Measurements from ENCODE around the gene TWSG1. TPM values are rescaled to one million over a fixed set of nuclear protein-coding genes. Genes with fewer than 3 reads are reported as not detected.
"Not testable (repeated sequence)": the region's sequence is repeated elsewhere in the genome, so short reads cannot be mapped to it uniquely, and the experiment has no call there.

TWSG1 gene
- total RNA-seq, 6 donors from 2014 or later, result 7.3 to 37.0 (median 29.4) TPM

GRCh38 chr18:9422816-9423519 is 88.4 kb downstream of the TWSG1 start:
- ATAC-seq (ENCODE audit: low FRiP score in 2 of 2), result no peak
- H3K9me3 ChIP-seq, result no peaks in the 10 kb centered on the region
- no peak overlapping the region for H3K4me3 ChIP-seq
- no peaks in the 10 kb centered on the region for H3K27me3 ChIP-seq
- H3K4me1 ChIP-seq, result no peaks in the 10 kb centered on the region
- WGBS, 2 donors, result 92 to 93% methylated on average over 6 of the region's 6 CpGs
- no peaks in the 10 kb centered on the region for H3K36me3 ChIP-seq
- TF ChIP-seq EP300 (IDR thresholded peaks at IDR 0.05) (no peak), POLR2AphosphoS5 (IDR thresholded peaks at IDR 0.05) (no peak), CTCF (IDR thresholded peaks at IDR 0.05) (no peak), POLR2A (IDR thresholded peaks at IDR 0.05) (no peak)
- H3K27ac ChIP-seq, result no peak overlapping the region
- no peak for DNase-seq

- WGBS, 2 donors, result 92 to 93% methylated on average over 1 of the region's 1 CpG
- not testable (repeated sequence) for H3K4me3 ChIP-seq; H3K4me1 ChIP-seq; DNase-seq; ATAC-seq (ENCODE audit: low FRiP score in 2 of 2); H3K9me3 ChIP-seq; H3K36me3 ChIP-seq; H3K27me3 ChIP-seq; H3K27ac ChIP-seq
These were observed 89.1 kb downstream of the TWSG1 start for GRCh38 chr18:9423648-9424047.

GRCh38 chr18:9424235-9424634 is 89.7 kb downstream of the TWSG1 start:
- H3K27ac ChIP-seq; H3K9me3 ChIP-seq; H3K36me3 ChIP-seq; H3K4me1 ChIP-seq; H3K4me3 ChIP-seq; DNase-seq; H3K27me3 ChIP-seq; ATAC-seq (ENCODE audit: low FRiP score in 2 of 2): not testable (repeated sequence)
- 79% methylated on average over 5 of the region's 5 CpGs for WGBS, 2 donors

GRCh38 chr18:9426753-9427152 is 92.2 kb downstream of the TWSG1 start:
- H3K4me3 ChIP-seq, result no peak overlapping the region
- no peaks in the 10 kb centered on the region for H3K9me3 ChIP-seq
- ATAC-seq (ENCODE audit: low FRiP score in 2 of 2), result no peak
- H3K27ac ChIP-seq, result no peak overlapping the region
- WGBS, 2 donors, result 79 to 95% methylated on average over 7 of the region's 7 CpGs
- TF ChIP-seq CTCF (IDR thresholded peaks at IDR 0.05), result no peak
- TF ChIP-seq EP300 (IDR thresholded peaks at IDR 0.05), result no peak
- no peak for TF ChIP-seq POLR2A (IDR thresholded peaks at IDR 0.05)
- TF ChIP-seq POLR2AphosphoS5 (IDR thresholded peaks at IDR 0.05), result no peak
- H3K27me3 ChIP-seq, result no peaks in the 10 kb centered on the region
- H3K4me1 ChIP-seq, result no peaks in the 10 kb centered on the region
- H3K36me3 ChIP-seq, result no peaks in the 10 kb centered on the region
- DNase-seq, result no peak

GRCh38 chr18:9428301-9428706 is 93.7 kb downstream of the TWSG1 start:
- DNase-seq (no peak), ATAC-seq (ENCODE audit: low FRiP score in 2 of 2) (no peak)
- no peaks in the 10 kb centered on the region for H3K36me3 ChIP-seq
- peaks cover 0 to 1% (median 0%) of the 10 kb centered on the region in 4 donors for H3K4me1 ChIP-seq
- no peaks in the 10 kb centered on the region for H3K9me3 ChIP-seq
- H3K27ac ChIP-seq, result no peak overlapping the region
- TF ChIP-seq CTCF (IDR thresholded peaks at IDR 0.05) (no peak), EP300 (IDR thresholded peaks at IDR 0.05) (no peak), POLR2AphosphoS5 (IDR thresholded peaks at IDR 0.05) (no peak), POLR2A (IDR thresholded peaks at IDR 0.05) (no peak)
- H3K4me3 ChIP-seq, result no peak overlapping the region
- no peaks in the 10 kb centered on the region for H3K27me3 ChIP-seq
- WGBS, 2 donors, result 74 to 86% methylated on average over 11 of the region's 11 CpGs
